Ecto neural progenitor cell (in vitro differentiated cells): ENCODE data around the gene ERLIN1.
A peak's percentile ranks its signal among the peaks of the same experiment; 100 is the strongest.

Source experiments
- DNase-seq: peaks from one replicate; pipeline ENCODE4 v3.0.0-alpha.2; 2018; ENCODE audit warnings: low spot score

The ERLIN1 gene

DNA sequence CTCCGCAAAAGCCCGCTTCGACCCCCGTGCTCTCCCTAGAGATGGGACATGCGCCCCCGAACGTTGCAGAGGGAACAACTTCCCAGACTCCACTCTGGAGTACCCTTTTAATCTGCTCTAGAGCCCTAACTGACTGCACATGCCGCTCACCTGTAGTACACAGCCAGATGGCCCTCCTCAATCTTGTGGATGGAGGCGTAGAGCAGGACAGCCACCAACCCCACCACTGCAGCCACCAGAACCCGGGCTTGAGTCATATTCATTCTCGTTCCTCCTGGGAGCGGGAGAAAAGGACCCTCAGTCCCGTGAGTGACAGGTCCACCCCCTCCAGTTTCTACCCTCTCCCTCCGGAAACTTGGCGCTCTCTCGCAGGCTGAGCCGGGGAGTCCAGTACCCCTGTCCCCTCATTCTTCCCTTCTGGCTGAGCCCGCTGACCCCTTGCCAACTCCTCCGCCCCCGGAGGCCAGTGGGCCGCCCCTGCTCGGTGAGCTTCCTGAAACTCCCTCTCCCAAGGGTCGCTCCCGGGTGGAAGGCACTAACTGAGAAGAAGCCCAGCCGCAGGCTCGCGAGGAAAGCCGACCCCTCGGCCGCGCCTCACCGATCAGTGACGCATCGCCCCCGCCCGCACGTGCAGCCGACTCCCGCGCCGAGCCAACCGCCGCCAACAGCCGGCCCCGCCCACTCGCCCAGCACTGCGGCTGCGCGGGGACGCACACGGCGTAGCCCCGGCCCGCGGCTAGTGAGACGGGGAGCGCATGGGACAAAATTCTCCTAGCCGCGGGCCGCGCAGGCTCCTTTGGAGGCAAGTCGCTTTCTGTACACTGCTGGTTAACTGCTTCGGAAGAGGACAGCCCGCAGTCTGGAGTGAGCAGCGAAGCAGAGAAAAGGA is at the start of gene ERLIN1:
TSS of gene ERLIN1 (minus strand) at position 666 of the 889 bp plus-strand sequence. CDS start at position 263, 403 bp downstream.
- DNase-seq: peak; percentile 96

DNA sequence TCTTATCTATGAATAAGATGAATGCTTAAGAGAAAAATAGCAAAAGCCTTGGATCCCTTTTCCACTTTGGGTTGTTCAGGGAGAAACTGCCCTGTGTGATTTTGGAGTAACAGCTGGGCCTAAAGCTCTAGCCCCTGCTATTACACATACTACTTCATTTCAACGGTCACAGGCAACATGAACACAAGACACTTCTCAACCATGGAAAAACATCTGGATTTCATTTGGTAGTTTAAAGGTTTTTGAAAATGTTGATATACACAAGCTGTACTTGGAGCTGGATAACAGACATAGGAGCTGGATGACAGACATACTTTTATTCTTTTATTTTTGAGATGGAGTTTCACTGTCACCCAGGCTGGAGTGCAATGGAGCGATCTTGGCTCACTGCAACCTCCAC is 46.3 kb upstream of the ERLIN1 start:
- DNase-seq: no peak

DNA sequence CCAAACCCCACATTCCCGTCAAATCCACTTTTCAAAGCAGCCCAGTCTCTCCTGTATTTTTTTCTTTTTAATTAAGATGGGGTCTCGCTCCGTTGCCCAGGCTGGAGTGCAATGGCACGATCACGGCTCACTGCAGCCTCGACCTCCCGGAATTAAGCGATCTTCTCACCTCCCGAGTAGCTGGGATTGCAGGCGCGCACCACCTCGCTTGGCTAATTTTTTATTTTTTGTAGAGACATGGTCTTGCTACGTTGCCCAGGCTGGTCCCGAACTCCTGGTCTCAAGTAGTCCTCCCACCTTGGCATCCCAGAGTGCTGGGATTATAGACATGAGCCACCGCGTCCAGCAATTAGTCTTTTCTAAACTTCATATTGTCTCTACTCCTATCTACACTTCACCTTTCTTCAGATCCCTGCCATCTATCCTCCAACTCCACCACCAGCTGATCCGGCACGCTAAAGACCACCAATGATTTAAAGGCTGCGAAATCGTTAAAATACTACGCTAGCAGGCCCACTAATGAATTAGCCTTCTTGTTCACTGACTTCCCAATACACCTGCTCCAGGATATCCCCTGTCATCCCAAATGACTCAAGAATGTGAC is 44.1 kb upstream of the ERLIN1 start:
- no peak for DNase-seq

DNA sequence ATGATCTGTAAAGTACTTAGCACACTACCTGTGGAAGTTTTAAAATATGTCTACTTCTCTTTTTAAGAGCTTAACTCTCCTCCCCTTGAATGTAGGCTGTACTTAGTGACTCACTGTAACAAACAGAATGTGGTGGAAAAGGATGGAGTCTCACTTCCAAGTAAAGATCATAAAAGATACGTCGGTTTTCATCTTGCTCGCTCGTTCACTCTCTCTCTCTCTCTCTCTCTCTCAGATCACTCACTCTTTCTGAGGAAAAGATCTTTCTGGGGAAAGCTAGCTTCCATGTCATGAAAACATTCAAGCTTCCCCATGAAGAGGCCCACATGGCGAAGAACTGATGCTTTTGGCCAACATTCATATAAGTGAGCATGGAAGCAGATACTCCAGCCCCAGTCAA is 38.0 kb upstream of the ERLIN1 start:
- DNase-seq: no peak

DNA sequence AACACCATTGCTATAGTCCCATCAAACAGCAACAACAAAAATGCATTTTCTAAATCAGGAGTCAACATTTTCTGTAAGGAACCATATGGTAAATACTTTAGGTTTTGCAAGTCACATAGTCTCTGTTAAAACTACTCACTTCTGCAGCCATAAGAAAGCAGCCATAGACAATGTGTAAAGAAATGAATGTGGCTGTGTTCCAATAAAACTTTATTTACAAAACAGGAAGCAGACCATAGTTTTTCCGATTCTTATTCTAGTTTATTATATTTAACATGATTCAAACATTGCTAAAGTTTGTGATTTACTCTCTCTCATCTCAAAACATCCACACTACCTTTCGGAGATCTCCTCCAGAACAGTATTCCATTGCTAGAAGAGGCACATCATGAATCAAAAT is 36.7 kb upstream of the ERLIN1 start:
- DNase-seq: no peak

DNA sequence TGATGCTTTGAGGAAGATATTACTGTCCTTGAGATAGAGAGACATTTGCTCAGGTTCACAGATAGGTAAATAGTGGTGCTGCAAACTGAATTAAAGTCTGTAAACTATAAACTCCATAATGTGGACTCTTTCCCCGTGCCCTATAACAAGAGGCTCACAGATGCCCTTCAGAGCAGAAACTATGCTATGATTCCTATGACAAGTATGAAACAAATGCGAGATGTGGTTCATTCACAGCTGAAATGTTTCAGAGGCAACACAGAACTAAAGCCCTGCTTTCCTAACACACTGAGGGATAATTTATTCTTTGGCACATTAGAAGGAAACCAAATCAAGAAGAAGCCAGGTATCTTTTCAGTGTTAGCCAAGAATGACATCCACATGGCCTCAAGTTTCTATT is 30.2 kb upstream of the ERLIN1 start:
- no peak for DNase-seq

DNA sequence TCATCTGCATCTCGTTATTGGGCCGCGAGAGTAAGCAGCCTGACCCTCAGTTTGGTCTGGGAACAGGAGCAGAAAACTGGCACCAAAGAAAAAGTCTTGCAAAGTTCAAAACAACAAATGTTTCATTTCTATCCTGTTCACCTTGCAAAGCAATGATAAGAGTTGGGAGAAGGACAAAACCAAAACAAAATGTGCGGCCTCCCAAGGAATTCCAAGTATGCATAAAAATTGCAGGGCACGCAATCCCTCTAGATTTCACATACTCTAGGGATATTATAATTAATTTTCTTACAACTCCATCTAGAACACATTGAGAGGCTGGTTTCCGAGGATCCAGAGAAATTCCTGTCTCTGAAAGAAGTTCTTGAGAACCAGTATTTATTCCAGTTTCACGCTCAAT is 23.5 kb upstream of the ERLIN1 start:
- no peak for DNase-seq

DNA sequence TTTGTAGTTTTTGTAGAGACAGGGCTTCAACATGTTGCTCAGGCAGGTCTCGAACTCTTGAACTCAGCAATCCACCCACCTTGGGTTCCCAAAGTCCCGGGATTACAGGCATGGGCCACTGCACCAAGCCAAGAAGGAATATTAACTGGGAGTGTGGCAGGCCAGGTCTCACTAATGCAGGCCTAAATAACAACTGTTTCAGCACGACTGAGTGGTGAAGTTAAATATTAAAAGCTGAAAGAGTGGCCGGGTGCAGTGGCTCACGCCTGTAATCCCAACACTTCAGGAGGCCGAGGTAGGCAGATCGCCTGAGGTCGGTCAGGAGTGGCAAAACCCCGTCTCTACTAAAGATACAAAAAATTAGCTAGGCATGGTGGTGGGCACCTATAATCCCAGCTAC is 22.4 kb upstream of the ERLIN1 start:
- DNase-seq: no peak

DNA sequence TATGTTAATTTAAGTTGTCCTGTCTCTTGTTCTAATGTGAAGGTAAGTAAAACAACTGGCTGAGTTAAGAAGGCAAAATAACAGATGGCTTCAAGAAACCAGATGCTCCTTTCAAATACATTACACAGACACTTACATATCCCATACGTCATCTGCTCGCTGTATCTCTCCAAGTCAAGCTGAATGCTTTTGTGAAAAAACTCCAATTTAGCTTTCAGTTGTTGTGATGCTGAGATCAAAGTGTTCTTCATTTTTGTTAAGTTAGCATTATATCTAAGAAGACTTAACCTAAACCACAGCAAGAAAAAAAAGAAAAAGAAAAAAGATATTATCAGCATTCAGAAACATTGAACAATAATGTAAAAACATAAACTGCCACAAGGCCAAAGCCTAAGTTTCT is 18.5 kb upstream of the ERLIN1 start:
- DNase-seq: no peak

DNA sequence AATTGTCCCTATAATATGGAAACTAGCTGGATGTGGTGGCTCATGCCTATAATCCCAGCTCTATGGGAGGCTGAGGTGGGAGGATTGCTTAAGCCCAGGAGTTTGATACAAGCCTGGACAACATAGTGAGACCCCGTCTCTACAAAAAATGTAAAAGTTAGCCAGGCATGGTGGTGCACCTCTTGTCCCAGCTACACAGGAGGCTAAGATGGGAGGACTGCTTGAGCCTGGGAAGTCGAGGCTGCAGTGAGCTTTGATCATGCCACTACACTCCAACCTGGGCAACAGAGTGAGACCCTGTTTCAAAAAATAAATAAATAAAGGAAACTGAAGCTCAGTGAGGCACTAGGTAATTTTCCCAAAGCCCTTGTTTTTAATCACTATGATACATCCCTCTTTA is 15.7 kb upstream of the ERLIN1 start:
- no peak for DNase-seq

DNA sequence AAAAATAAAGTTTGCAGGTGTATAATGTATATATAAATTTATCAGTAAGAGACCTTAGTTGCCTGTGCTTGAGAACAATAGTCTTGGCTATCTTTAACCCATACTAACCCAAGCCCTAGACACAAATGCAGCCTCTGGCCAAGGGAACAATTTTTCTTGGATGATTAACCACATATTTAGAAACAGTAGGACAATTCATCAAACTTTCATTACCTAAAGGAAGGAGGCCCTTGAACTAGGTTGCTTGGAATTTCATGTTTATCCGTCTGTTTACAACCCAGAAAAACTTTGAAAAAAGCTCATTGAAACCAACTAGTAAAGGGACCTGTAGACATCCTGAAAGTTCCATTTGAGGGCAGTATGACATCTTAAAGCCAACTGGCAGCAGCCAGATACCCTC is 8.9 kb upstream of the ERLIN1 start:
- no peak for DNase-seq

DNA sequence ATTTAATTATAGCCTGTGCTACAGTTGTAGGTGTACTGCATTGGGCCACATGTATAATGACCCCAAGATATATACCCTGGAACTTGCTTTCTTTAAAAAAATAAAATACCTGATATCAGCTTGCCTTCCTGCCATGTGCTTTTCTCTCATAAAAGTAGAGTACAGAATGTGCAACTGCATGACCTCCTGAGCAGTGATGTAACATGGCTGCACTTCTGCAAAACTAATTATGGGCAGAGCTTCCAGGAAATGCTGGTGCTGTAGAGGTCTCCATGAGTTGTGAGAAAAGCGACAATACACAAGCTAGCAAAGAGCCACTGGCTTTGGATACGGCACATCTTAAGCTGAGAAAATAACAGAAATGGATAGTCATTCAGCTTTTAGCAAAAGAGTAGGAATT is 6.5 kb upstream of the ERLIN1 start:
- no peak for DNase-seq

DNA sequence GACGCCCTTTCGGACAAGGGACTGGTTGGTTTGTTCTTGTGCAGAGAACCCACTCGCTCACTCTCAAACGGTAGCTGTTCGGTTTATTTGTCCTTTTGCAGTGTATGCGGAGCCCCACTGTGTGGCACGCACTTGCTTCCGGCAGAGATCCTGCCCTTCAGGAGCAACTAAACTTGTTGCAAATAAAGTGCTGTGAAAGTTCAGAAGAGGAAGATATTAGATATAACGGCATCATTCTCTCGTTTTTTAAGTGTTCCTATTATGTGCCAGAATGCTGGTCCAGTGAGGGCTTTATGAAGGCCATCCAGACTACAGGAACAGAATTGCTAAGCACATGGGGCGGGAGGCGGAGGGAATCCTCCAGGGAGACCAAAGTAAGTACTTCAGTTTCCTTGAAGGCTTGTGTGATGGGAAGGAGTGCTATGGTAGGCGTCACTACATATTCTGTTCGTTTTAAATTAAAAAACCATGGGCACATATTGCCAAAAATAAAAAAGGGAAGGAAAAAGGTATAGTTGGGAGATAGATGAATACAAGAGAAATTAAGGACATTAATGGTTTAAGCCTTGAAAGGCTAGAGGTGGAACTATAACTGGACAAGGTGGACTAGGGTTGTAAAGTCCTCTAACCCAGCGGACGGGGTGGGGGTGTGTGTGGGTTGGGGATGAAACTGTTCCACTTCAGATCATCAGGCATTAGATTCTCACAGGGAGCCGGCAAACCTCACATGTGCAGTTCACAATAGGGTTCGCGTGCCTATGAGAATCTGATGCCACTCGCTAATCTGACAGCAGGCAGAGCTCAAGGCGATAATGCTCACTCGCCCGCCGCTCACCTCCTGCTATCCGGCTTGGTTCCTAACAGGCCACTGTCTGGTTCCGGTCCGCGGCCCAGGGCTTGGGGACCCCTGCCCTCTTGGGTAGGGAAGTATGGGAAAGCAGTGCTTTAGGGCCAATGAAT is 704 bp upstream of the ERLIN1 start:
- no peak for DNase-seq

DNA sequence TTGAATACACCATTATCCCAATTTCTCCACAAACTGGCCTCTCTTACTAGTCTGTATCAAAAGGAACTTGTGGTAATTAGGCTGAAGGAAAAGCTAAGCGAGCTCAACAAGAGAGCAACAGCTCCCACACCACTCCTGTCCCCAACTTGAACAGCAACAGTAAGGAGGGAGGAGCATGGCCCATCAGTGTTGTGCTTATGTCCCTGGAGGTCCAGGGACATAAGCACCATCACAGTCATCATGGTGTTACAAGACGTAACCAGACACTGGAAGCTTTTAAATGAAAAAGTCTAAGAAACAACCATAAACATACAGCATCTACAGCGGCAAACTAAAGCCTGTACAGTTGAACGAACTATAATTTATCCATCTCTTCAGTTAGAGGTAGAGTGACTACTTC is 989 bp downstream of the ERLIN1 start:
- DNase-seq: no peak

DNA sequence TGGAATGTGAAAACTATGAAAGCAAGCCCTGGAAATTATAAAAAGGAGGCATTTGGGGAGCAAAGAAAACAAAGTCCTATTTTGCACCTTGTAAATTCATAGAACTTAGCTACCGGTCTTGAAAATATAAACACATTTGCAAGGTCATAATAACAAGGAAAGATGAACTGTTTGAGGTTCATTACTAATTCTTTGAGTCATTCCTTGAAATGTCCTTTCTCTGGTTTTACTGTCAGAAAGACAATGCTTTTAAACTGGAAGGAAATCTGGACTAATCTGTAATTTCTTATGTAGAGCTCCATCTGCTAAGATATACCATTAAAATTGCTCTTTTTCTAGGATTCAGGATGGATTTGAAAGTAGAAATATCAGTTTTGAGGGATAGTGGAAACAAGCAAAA is 1.4 kb downstream of the ERLIN1 start:
- no peak for DNase-seq

DNA sequence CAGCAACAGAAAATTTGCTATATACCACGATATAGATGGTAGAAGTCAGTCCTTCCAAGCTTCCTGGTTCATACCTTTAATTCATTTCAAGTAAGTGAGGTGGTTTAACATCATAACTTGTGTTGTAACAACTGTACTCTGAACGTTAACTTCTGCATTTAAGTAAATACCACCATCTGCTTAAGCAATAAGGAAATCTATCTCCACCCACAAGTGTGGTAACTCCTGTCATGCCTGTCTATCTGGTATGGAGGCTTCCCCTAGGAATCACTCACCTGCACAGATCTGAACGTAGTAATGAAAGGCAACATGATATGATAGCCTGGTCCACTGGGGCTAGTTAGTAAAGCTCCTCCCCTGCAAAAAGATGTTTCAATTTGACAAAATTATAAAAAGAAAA is 2.3 kb downstream of the ERLIN1 start:
- DNase-seq: no peak

DNA sequence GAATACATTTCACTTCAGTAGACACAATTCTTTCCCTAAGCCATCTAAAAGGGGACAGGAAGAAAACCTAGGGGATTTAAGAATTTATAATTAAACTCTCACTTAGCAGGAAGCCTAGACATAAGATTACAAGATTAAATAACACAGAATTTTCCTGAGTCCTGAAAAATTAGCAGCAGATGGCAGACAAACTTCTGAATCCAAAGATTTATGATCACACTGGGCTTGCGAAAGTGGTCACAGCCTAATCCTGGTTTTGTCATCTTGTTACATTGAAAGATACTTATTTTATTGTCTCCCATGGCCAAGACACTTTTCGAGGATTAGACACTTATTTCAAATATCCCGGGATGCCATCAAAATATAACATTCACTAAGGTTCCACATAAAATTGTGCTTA is 2.9 kb downstream of the ERLIN1 start:
- DNase-seq: no peak

DNA sequence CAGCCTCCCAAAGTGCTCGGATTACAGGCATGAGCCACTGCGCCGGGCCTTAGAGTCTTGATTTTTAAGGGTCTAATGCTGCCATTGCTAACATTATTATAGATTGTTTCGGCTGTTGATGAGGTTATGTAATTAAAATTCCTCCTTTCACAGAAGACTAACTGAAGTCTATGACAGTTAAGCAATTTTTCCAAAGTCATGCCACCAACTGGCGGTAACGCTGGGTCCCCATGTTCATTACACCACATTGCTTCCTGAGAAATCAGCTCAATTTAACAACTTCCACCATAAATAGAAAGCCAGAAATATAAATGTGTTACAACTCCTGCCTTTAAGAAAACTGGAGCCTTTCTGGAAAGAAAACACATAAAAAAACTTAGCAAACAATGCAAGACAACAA is 3.5 kb downstream of the ERLIN1 start:
- DNase-seq: no peak

DNA sequence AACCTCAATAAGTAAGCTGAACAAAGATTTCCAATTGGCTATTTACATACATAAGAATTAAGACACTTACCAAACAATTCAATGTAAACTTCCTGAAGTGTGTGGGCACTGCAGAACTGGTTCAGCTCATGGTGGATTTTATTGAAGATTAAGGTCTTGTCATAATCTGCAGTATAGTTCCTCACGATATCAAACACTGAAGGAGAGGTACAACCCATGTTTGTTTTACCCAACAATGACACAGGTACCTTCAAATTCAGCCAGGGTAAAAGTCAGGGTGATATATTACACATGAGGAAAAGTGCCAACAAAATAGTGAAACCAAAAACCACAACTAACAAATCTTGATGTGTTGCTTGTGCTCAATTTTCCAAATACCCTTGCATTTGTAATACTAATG is 10.0 kb downstream of the ERLIN1 start:
- no peak for DNase-seq

DNA sequence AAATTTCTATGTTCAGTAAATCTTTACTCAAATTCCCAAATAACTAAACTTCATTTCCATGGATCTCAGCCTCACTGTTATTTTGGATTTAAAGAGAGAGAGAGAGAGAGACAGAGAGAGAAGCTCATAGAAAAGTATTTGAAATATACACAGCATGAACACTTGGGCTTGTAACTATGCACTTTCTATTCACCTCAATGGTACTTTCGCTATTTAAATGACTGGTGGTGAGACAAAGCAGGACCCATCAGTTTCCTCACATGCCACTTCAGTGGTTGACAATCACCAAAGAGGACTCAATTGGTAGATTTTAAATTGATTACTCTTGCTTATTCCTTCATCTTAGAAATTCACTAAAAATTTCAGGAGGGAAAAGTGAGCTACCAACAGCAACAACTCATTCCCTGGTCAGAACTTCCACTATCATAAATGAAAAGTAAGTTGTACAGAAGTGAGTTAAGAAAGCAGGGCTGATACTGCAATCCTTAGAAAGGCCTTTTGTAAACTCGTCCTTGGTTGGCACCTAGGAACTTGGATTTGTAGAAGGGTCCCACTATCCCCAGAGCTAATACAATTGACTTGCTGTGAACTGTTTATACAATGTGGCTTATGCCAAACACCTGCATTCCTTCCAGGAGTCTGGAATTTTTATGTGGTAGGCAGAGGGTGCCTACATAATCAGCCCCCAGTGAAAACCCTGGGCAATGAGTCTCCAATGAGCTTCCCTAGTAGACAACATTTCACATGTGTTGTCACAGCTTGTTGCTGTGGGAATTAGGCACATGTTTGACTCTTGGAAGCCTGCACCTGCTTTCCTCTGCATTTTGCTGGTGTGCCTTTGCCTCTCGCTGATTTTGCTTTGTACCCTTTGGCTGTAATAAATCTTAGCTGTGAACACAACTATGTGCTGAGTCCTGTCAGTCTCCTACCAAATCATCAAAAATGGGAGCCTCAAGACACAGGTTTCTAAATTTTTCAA is 10.8 kb downstream of the ERLIN1 start:
- no peak for DNase-seq

DNA sequence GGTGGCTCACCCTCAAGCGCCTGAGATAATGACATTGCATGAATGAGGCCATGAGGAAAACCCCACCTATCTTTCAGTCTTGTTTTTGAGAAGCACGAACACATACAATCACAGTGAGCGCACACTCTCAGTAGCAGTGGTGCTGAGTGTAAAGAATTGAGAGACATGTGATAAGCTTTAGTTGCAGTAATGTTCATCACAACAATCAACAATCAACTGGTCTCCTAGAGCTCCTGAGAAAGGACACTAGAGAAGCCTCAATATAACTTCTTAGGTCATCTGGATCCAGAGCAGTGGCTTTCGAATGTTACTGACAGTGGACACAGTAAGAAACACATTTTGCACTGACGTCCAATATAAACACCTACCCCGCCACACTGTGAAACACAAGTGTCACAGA is 12.8 kb downstream of the ERLIN1 start:
- DNase-seq: no peak
